LNCaP clone FGC (cell line): ENCODE data around the gene THRB.

Experiments
- DNase-seq: peaks from one replicate; pipeline ENCODE4 v3.0.0-alpha.2; 2011; ENCODE audit warnings: low read depth
- H3K4me3 ChIP-seq: 2 replicates; pipeline ENCODE4 v1.5.1; 2011; ENCODE audit warnings: mild to moderate bottlenecking, low read depth, low read length, control low read depth
- CTCF ChIP-seq: IDR thresholded peaks from 2 replicates; pipeline ENCODE4 v1.5.1; 2012; ENCODE audit warnings: mild to moderate bottlenecking; ENCODE audit not compliant: control insufficient read depth, insufficient read depth; ENCODE audit errors: extremely low read depth

THRB gene

GRCh38 chr3:24263069-24263668 is 231.5 kb downstream of the THRB start:
- no peak overlapping the region for H3K4me3 ChIP-seq
- no peak for TF ChIP-seq CTCF
- DNase-seq: no peak

- no peak overlapping the region for H3K4me3 ChIP-seq
Measured at GRCh38 chr3:24261521-24261920, 233.1 kb downstream of the THRB start.

GRCh38 chr3:24259901-24260512 is 234.6 kb downstream of the THRB start:
- no peak for DNase-seq
- no peak for TF ChIP-seq CTCF
- no peak overlapping the region for H3K4me3 ChIP-seq

More at GRCh38 chr3:24261521-24261920, 233.1 kb downstream of the THRB start:
- no peak for TF ChIP-seq CTCF
- DNase-seq: no peak

- no peak overlapping the region for H3K4me3 ChIP-seq
- DNase-seq: no peak
- no peak for TF ChIP-seq CTCF
Measured at GRCh38 chr3:24258727-24259600, 235.7 kb downstream of the THRB start.

- H3K4me3 ChIP-seq: no peak overlapping the region
- TF ChIP-seq CTCF: no peak
- DNase-seq: no peak
Measured at GRCh38 chr3:24258260-24258659, 236.4 kb downstream of the THRB start.

GRCh38 chr3:24255414-24255813 is 239.2 kb downstream of the THRB start:
- no peak overlapping the region for H3K4me3 ChIP-seq
- no peak for DNase-seq
- TF ChIP-seq CTCF: no peak
